Pulmonary artery endothelial cell (primary cell): ENCODE measurements around the gene CAPZA2. TPM values are rescaled to one million over a fixed set of nuclear protein-coding genes. Genes with fewer than 3 reads are reported as not detected.
A peak's percentile ranks its signal among the peaks of the same experiment; 100 is the strongest.

ENCODE experiments used
- DNase-seq: peaks from one replicate; pipeline ENCODE4 v3.0.0-alpha.2; 2011; ENCODE audit warnings: low read depth, low spot score
- total RNA-seq: library from RNA; depleted of rRNA; stranded (reverse); fragments of >200 nt; gene quantifications from 2 replicates; pipeline ENCODE4 v1.2.3, GENCODE V29; 2014

Gene CAPZA2
- total RNA-seq, 1 donor from 2014 or later = 304 TPM

DNA sequence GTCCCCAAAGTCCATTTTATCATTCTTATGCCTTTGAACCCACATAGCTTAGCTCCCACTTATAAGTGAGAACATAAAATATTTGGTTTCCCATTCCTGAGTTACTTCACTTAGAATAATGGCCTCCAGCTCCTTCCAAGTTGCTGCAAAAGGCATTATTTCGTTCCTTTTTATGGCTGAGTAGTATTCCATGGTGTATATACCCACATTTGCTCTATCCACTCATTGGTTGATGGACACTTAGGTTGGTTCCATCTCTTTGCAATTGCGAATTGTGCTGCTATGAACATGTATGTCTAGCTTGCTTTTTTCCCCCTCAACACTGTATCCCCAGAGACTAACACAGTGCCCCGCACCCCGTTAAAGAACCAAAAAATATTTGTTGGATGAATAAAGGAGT lies 670 bp upstream of the CAPZA2 start:
- DNase-seq = no peak

- DNase-seq = no peak
Measured at GRCh38 chr7:116862951-116863670, 724 bp downstream of the CAPZA2 start.

GRCh38 chr7:116863936-116864500 lies 1.6 kb downstream of the CAPZA2 start:
- DNase-seq = no peak

DNA sequence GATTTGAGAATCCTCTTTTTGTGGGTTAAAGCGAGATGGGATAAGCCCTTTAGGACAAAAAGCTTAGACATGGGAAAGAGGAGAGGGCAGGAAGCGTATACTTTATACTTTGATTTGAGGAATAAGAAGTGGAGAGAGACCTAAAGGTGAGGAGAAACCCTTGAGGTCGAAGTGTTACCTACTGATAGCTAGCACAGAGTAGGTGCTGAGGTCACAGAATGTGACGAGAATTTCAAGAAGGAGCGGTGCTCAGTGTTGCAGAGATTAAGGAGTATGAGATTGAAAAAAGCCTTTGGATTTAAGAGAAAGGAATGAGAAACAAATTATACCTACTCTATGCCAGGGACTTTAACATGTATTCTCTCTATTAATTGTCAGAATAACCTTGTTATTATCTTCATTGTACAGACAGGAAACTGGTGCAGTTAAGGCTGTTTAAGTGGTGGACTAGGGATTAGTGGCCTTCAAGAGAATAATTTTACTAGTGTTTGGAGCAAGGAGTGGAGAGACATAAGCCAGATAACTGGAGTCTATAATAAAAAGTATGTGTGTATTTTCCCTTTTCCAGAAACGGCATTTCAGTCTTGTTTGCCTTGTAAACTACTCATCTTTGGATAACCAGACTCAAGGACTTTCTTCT lies 8.8 kb downstream of the CAPZA2 start:
- no peak for DNase-seq

GRCh38 chr7:116872026-116872425 lies 9.6 kb downstream of the CAPZA2 start:
- DNase-seq = peak; percentile 46

- no peak for DNase-seq
Measured at GRCh38 chr7:116873619-116874018, 11.2 kb downstream of the CAPZA2 start.

- peak; percentile 96 for DNase-seq
Measured at GRCh38 chr7:116876664-116877442, 14.5 kb downstream of the CAPZA2 start.

DNA sequence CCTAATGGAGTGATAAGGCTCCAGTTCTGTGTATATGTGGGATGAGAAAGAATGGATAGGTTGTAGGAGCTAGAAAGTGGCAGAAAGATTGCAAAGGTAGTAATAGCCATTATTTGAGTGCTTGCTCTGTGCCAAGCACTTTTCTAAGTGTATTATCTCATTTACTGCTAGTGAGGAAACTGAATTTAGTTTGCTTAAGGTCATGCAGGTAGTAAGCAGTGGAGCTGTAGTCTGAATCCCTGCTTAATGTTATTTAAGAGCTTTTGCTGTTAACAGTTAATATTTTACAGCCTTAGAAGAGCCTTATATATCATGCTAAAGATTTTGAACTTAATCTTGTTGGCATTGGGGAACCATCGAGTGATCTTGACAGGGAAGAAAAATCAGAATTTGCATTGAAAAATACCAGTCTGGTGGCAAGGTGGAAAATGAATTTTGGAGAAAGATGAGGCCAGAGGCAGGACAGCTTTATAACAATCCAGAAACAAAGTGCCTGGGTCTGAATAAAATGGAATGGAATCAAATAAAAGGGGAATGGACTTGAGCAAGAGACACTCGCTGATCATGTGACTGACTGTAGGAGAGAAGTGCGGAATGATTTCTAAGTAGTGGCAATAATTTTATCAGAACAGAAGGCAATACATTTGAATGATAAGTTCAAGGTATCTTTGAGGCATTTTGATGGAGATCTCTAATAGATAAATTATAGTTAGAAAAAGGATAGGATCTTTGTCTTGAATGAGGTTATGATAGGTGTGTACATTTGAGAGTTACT lies 15.2 kb downstream of the CAPZA2 start:
- DNase-seq = no peak

- DNase-seq = no peak
Measured at GRCh38 chr7:116884691-116885090, 22.3 kb downstream of the CAPZA2 start.

GRCh38 chr7:116885724-116886123 lies 23.3 kb downstream of the CAPZA2 start:
- DNase-seq = no peak

DNA sequence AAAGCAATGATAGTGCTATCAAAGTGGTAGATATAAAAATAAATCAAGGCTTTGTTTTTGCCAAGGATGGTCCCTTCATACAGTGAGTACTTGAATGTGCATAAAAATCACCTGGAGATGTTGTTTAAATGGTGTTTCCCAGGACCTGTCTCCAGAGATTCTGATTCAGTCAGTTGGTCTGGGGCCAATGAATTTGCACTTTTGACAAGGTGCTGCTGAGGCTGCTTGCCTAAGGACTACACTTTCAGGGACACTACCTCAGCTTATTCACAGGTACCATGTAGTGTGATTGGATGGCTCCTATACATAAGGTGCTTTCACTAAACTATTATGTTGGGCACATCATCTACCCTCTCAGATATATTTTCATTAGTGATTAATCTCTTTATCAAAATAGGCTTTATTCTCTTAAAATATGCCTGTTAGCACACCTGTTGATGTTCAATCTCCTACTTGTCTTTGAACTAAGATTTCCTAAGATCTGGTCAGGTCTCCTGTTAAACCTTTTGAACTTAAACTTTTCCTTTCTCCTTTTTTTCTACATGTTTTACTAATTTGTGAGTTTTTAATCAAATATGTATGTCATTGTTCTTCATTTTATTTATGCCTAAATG lies 24.3 kb downstream of the CAPZA2 start:
- no peak for DNase-seq

DNA sequence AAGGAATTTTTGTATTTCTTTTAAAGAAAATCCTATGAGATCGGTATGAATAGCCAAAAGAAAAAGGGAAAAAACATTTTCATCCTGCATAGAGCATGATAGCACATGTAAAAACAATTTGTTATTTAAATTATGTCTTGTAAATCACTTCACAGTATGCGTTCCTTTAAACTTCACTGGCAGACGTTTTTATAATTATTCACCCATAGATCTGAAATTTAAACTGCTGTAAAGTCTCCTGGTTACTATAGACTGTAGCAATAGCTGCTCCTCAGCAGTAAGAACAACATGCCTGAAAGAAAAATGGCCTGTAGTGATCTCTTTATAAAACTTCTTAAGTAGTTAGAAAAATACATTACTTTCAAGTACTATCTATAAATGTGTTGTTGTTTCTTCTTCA lies 26.5 kb downstream of the CAPZA2 start:
- DNase-seq = no peak

- no peak for DNase-seq
Measured at GRCh38 chr7:116895849-116896248, 33.5 kb downstream of the CAPZA2 start.

- DNase-seq = no peak
Measured at GRCh38 chr7:116897661-116898060, 35.3 kb downstream of the CAPZA2 start.

DNA sequence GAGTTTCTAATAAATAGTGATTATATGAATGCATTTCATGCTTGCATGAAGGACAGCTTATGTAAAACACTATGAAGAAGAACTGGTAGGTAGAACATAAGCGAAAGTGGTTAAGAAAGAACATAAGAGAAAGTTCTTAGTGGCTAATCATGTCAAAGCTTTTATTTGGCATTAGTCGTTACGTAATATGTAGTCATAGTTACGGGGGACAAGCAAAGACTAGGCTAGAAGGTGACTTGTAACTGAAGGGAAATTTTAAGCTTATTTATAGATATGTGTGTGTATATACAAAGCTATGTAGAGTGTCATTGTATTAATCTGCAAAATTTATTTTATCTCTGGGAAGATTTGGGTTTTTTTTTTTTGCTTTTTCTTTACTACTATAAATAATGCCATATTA lies 36.9 kb downstream of the CAPZA2 start:
- no peak for DNase-seq

DNA sequence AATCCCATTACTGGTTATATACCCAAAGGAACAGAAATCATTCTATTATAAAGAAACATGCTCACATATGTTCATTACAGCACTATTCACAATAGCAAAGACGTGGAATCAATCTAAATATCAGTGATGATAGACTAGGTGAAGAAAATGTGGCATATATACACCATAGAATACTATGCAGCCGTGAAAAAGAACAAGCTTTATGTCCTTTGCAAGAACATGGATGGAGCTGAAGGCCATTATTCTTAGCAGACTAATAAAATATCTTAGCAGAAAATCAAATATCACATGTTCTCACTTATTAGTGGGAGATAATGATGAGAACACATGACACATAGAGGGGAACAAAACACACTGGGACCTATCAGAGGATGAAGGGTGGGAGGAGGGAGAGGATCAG lies 38.8 kb downstream of the CAPZA2 start:
- no peak for DNase-seq

DNA sequence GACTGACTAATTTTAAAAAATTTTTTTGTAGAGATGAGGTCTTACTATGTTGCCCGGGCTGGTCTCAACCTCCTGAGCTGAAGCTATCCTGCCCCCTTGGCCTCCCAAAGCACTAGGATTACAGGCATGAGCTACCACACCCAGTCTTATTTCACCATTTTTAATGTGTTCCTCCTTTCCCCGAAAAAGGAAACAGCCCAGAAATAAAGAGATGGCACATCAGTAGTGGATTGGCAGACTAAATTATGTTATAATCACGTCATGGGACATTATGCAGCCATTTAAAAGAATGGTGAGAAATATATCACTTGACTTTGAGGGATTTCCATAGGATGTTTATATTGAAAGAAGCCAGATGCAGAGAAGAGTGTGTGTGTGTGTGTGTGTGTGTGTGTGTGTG lies 40.5 kb downstream of the CAPZA2 start:
- no peak for DNase-seq

- no peak for DNase-seq
Measured at GRCh38 chr7:116906391-116906790, 44.0 kb downstream of the CAPZA2 start.

DNA sequence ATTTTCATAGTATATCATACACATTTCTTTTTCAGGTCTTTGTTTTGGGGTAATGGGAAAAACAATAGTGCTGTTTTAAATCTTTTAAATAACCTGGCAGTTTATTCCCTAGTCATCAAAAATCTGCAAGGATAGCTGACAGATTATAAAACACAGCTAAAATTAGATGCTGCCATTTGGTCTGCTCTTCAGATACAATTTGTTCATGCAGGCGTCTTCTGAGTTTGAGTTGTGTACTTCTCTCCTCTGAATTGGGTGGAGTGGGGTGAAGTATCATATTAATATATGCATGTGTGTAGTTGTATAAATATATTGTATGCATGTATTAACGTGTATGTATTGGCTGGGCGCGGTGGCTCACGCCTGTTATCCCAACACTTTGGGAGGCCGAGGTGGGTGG lies 48.0 kb downstream of the CAPZA2 start:
- no peak for DNase-seq

DNA sequence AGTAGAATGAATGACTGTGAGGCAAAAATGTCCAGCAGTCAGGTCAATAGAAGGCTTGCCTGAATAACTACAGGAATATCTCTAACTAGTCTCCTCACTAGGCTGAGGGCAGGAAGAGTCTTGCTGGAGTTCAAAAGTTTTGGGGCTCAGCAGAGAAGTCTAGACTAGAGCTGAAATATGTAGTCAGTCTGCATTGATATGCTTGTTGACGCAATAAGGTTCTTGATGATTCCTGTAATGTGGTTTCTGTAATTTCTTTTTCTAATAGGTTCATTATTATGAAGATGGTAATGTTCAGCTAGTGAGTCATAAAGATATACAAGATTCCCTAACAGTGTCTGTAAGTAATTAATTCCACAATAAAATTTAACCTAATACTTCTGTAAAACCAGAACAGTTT lies 49.4 kb downstream of the CAPZA2 start:
- no peak for DNase-seq
